ENCODE results near the gene C11orf71. TPM values are rescaled to one million over a fixed set of nuclear protein-coding genes. Genes with fewer than 3 reads are reported as not detected.

C11orf71 gene
- total RNA-seq, 1 donor from 2014 or later = 8.8 TPM

DNA sequence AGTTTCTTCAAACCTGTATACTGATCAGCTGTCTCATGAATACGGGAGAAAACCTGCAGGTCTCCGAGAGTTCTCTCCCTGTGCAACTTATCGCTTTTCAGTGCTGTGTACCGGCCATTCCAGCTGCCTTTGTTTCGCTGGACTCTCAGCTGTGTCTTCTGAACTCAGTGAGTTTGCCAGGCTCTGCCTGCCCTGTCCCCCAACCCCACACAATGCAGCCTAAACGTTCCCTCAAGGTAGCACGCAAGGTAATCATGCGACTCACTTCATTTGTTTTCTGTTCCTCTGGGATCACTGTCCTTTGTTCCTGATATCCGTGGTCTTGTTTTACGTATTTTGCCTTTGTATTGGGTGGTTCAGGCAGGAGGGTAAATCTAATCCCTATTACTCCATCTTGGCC, 13.6 kb upstream of the C11orf71 start:
- H3K27me3 Mint-ChIP-seq (ENCODE audit: low read depth) = no peaks in the 10 kb centered on the region
- no peak for TF ChIP-seq CTCF (IDR thresholded peaks at IDR 0.05; ENCODE audit: unreplicated experiment)
- no peak for DNase-seq (ENCODE audit: low spot score in 2 of 2, unreplicated experiment in 2 of 2)
- H3K4me1 Mint-ChIP-seq = no peaks in the 10 kb centered on the region
- no peak overlapping the region for H3K27ac Mint-ChIP-seq
- peaks cover 28% of the 10 kb centered on the region for H3K36me3 Mint-ChIP-seq
- no peak overlapping the region for H3K4me3 Mint-ChIP-seq
- H3K9me3 Mint-ChIP-seq = no peaks in the 10 kb centered on the region

DNA sequence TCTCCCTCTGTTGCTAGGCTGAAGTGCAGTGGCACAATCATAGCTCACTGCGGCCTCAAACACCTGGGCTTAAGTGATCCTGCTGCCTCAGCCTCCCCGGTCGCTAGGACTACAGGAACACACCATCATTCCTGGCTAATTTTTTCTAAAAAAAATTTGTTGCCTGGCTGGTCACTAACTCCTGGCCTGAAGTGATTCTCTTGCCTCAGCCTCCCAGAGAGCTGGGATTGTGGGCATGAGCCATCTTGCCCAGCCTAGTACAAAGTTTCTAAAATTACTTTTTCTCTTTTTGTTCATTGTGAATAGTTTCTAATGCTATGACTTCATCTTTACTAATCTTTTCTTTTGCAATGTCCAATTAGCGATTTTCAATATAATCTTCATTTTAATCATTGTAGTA, 12.6 kb upstream of the C11orf71 start:
- Mint-ChIP-seq H3K4me1 (no peaks in the 10 kb centered on the region), H3K27me3 (ENCODE audit: low read depth) (no peaks in the 10 kb centered on the region), H3K36me3 (peaks cover 32% of the 10 kb centered on the region), H3K4me3 (no peak overlapping the region), H3K9me3 (no peaks in the 10 kb centered on the region), H3K27ac (no peak overlapping the region)
- DNase-seq (ENCODE audit: low spot score in 2 of 2, unreplicated experiment in 2 of 2) = no peak
- TF ChIP-seq CTCF (IDR thresholded peaks at IDR 0.05; ENCODE audit: unreplicated experiment) = no peak

DNA sequence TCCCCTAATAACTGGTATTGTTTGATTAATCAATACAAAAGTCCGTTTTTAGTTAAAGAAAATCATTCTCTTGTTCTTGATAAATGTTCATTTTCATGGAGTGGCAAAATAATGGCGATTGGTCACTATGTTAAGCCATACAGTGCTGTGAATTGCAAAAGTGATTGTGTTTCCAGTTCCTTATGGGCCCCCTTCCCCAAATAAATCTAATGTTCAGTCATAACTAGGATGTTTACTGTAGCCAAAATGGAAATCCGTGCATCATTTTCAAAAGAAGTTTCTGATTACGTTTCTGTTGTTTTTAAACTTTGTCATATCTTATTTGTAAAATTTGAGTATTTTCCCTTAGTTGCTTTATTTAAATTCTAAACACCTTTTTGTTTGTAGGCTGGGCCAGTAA, 1.0 kb upstream of the C11orf71 start:
- no peaks in the 10 kb centered on the region for H3K27me3 Mint-ChIP-seq (ENCODE audit: low read depth)
- no peak for DNase-seq (ENCODE audit: low spot score in 2 of 2, unreplicated experiment in 2 of 2)
- H3K4me1 Mint-ChIP-seq = peaks cover 40% of the 10 kb centered on the region
- peak overlapping the region; percentile 99 for H3K4me3 Mint-ChIP-seq
- H3K36me3 Mint-ChIP-seq = peaks cover 20% of the 10 kb centered on the region
- H3K27ac Mint-ChIP-seq = peak overlapping the region; percentile 100
- no peaks in the 10 kb centered on the region for H3K9me3 Mint-ChIP-seq
- no peak for TF ChIP-seq CTCF (IDR thresholded peaks at IDR 0.05; ENCODE audit: unreplicated experiment)

GRCh38 chr11:114400915-114401223, 558 bp upstream of the C11orf71 start:
- no peak for TF ChIP-seq CTCF (IDR thresholded peaks at IDR 0.05; ENCODE audit: unreplicated experiment)
- H3K27ac Mint-ChIP-seq = peak overlapping the region; percentile 100
- DNase-seq (ENCODE audit: low spot score in 2 of 2, unreplicated experiment in 2 of 2) = no peak
- peak overlapping the region; percentile 99 for H3K4me3 Mint-ChIP-seq
- H3K9me3 Mint-ChIP-seq = no peaks in the 10 kb centered on the region
- H3K36me3 Mint-ChIP-seq = peaks cover 16% of the 10 kb centered on the region
- H3K27me3 Mint-ChIP-seq (ENCODE audit: low read depth) = no peaks in the 10 kb centered on the region
- H3K4me1 Mint-ChIP-seq = peaks cover 40% of the 10 kb centered on the region

GRCh38 chr11:114399490-114400215, 658 bp downstream of the C11orf71 start:
- Mint-ChIP-seq H3K36me3 (peaks cover 8% of the 10 kb centered on the region), H3K4me1 (peaks cover 40% of the 10 kb centered on the region), H3K27ac (peak overlapping the region; percentile 100), H3K9me3 (no peaks in the 10 kb centered on the region), H3K27me3 (ENCODE audit: low read depth) (no peaks in the 10 kb centered on the region), H3K4me3 (peak overlapping the region; percentile 99)
- peak in 1 of 2 experiments; percentile 38 for DNase-seq (ENCODE audit: low spot score in 2 of 2, unreplicated experiment in 2 of 2)
- TF ChIP-seq CTCF (IDR thresholded peaks at IDR 0.05; ENCODE audit: unreplicated experiment) = no peak

Measured in mesothelial cell of epicardium (in vitro differentiated cells).